Tibial nerve (tissue), 4 donors: ENCODE results near the gene DNAJC13.

Source experiments
- EP300 ChIP-seq, 2 donors: sonication (generic); formaldehyde crosslinking; IDR thresholded peaks; one replicate each; pipeline ENCODE4 v1.6.1; 2017; ENCODE audit warnings: antibody characterized with exemption in 2 of 2, mild to moderate bottlenecking in 1 of 2
- TF ChIP-seq, protein P1 (sequence below), 5 experiments: fragments of 200-600 bp in 3 of 5; fragments of 450-650 bp in 2 of 5; sonication (generic) in 3 of 5; IDR thresholded peaks; one replicate each; pipeline ENCODE4 v1.5.1; 2016 to 2019; ENCODE audit warnings: antibody characterized with exemption in 5 of 5, mild to moderate bottlenecking in 3 of 5, moderate library complexity in 2 of 5

- no peak for TF ChIP-seq EP300 (IDR thresholded peaks at IDR 0.05)
- TF ChIP-seq, protein P1, sequence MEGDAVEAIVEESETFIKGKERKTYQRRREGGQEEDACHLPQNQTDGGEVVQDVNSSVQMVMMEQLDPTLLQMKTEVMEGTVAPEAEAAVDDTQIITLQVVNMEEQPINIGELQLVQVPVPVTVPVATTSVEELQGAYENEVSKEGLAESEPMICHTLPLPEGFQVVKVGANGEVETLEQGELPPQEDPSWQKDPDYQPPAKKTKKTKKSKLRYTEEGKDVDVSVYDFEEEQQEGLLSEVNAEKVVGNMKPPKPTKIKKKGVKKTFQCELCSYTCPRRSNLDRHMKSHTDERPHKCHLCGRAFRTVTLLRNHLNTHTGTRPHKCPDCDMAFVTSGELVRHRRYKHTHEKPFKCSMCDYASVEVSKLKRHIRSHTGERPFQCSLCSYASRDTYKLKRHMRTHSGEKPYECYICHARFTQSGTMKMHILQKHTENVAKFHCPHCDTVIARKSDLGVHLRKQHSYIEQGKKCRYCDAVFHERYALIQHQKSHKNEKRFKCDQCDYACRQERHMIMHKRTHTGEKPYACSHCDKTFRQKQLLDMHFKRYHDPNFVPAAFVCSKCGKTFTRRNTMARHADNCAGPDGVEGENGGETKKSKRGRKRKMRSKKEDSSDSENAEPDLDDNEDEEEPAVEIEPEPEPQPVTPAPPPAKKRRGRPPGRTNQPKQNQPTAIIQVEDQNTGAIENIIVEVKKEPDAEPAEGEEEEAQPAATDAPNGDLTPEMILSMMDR (IDR thresholded peaks at IDR 0.05) = no peak
Observed at GRCh38 chr3:132519914-132520313, 102.6 kb downstream of the DNAJC13 start.
